ENCODE measurements around the gene GNPTAB.

DNA sequence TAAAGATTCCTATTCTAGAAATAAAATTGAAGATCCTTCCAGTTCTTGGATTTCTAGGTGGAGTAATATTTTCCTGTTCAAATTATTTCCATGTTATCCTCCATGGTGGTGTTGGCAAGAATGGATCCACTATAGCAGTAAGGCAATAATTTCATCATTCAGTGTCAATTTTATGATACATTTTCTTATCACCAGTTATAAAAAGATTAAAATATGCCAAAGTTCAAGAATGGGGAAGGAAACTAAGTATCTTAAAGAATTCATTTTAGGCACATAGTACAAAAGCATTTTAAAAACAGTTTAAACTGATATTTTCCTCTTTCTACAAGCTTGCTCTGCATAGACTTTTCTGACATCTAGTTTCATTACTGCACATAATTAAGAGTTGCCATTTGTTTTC, 110.6 kb downstream of the GNPTAB start:
- no peak for TF ChIP-seq EZH2 (IDR thresholded peaks at IDR 0.05; ENCODE audit: borderline replicate concordance, low read depth, low read length, severe bottlenecking)
- TF ChIP-seq, protein P1, sequence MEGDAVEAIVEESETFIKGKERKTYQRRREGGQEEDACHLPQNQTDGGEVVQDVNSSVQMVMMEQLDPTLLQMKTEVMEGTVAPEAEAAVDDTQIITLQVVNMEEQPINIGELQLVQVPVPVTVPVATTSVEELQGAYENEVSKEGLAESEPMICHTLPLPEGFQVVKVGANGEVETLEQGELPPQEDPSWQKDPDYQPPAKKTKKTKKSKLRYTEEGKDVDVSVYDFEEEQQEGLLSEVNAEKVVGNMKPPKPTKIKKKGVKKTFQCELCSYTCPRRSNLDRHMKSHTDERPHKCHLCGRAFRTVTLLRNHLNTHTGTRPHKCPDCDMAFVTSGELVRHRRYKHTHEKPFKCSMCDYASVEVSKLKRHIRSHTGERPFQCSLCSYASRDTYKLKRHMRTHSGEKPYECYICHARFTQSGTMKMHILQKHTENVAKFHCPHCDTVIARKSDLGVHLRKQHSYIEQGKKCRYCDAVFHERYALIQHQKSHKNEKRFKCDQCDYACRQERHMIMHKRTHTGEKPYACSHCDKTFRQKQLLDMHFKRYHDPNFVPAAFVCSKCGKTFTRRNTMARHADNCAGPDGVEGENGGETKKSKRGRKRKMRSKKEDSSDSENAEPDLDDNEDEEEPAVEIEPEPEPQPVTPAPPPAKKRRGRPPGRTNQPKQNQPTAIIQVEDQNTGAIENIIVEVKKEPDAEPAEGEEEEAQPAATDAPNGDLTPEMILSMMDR (IDR thresholded peaks at IDR 0.05; ENCODE audit: borderline replicate concordance, extremely low read depth, low read length, poor library complexity, severe bottlenecking), result no peak
